Measurements from ENCODE around the gene PLCH1. TPM values are rescaled to one million over a fixed set of nuclear protein-coding genes. Genes with fewer than 3 reads are reported as not detected.

The PLCH1 gene
- total and polyA plus RNA-seq, 9 of the 15 experiments (the other 6 are each of a cell fraction or from before 2014, with no cell fraction given) = 0.17 to 0.62 (median 0.40) TPM

- TF ChIP-seq ARID4B (CRISPR knock-in tag; IDR thresholded peaks at IDR 0.05) = no peak
- no peak for TF ChIP-seq LARP7 (IDR thresholded peaks at IDR 0.05)
- no peak for TF ChIP-seq ZC3H8 (IDR thresholded peaks at IDR 0.05)
- TF ChIP-seq ZFP30 (CRISPR knock-in tag; IDR thresholded peaks at IDR 0.05; ENCODE audit: borderline replicate concordance) = no peak
- TF ChIP-seq WHSC1 (IDR thresholded peaks at IDR 0.05; ENCODE audit: low read length) = no peak
- TF ChIP-seq ELK1 (CRISPR knock-in tag; IDR thresholded peaks at IDR 0.05) = no peak
- TF ChIP-seq JUND (IDR thresholded peaks at IDR 0.05; ENCODE audit: borderline replicate concordance, low read depth, low read length) = no peak; the same call in 1 of the 2 replicates
- peak; percentile 24; the same call in 1 of the 3 replicates for TF ChIP-seq JUND (tag; IDR thresholded peaks at IDR 0.05; ENCODE audit: borderline replicate concordance, low read depth, low read length)
- TF ChIP-seq NCOA1 (IDR thresholded peaks at IDR 0.05; ENCODE audit: low read depth) = no peak
- no peak for TF ChIP-seq HES1 (IDR thresholded peaks at IDR 0.05; ENCODE audit: low read depth)
- TF ChIP-seq RB1 (IDR thresholded peaks at IDR 0.05; ENCODE audit: low read depth) = peak; percentile 40; the same call in 1 of the 2 replicates
- no peak for TF ChIP-seq ZBTB12 (CRISPR knock-in tag; IDR thresholded peaks at IDR 0.05)
- TF ChIP-seq KAT7 (CRISPR knock-in tag; IDR thresholded peaks at IDR 0.05; ENCODE audit: borderline replicate concordance) = no peak
- no peak for TF ChIP-seq FOXP4 (CRISPR knock-in tag; IDR thresholded peaks at IDR 0.05; ENCODE audit: borderline replicate concordance)
Measured at GRCh38 chr3:155744626-155745324, at the start of gene PLCH1 (continued).

Data from K562 (cell line).